Measurements from ENCODE around the gene MRPL17.

DNA sequence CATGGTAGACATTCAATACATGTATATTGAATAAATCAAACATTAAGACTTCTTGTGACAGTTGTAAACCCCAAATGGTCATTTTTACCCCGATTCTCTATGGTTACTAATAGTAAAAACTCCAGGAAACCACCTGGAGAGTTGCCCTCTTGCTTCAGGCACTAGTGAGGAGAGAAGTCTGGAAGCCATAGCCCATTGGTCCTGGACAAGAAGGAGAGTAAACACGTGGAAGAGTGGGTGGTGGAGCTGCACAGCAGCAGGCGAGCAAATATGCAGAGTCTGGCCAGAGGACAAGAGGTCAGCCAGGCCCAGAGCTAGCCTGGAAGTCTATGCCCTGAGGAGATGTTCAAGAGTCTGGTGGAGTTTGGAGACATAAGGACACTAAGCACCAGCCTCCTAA is 45.3 kb downstream of the MRPL17 start:
- TF ChIP-seq, protein P1, sequence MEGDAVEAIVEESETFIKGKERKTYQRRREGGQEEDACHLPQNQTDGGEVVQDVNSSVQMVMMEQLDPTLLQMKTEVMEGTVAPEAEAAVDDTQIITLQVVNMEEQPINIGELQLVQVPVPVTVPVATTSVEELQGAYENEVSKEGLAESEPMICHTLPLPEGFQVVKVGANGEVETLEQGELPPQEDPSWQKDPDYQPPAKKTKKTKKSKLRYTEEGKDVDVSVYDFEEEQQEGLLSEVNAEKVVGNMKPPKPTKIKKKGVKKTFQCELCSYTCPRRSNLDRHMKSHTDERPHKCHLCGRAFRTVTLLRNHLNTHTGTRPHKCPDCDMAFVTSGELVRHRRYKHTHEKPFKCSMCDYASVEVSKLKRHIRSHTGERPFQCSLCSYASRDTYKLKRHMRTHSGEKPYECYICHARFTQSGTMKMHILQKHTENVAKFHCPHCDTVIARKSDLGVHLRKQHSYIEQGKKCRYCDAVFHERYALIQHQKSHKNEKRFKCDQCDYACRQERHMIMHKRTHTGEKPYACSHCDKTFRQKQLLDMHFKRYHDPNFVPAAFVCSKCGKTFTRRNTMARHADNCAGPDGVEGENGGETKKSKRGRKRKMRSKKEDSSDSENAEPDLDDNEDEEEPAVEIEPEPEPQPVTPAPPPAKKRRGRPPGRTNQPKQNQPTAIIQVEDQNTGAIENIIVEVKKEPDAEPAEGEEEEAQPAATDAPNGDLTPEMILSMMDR (IDR thresholded peaks at IDR 0.05), result no peak
- no peak for TF ChIP-seq EP300 (IDR thresholded peaks at IDR 0.05)
